Upper lobe of left lung (tissue), 6 donors: ENCODE measurements around the gene ARL3. TPM values are rescaled to one million over a fixed set of nuclear protein-coding genes. Genes with fewer than 3 reads are reported as not detected.

Source experiments
- ATAC-seq, 2 donors: fragments of 200-7000 bp; cut with Tn5 transposase; one replicate each; pipeline ENCODE4 v1.9.1; 2022; ENCODE audit warnings: mild to moderate bottlenecking in 2 of 2, moderate library complexity in 2 of 2; ENCODE audit not compliant: low FRiP score in 2 of 2
- DNase-seq, 2 donors: peaks; one replicate each; pipeline ENCODE4 v3.0.0-alpha.2; 2019 to 2020
- H3K27ac ChIP-seq, 4 donors: fragments of 200-600 bp; sonication (generic); one replicate each; pipeline ENCODE4 v1.5.1; 2016 to 2019
- H3K27me3 ChIP-seq, 4 donors: fragments of 200-600 bp; sonication (generic); one replicate each; pipeline ENCODE4 v1.5.1; 2017 to 2019
- H3K36me3 ChIP-seq, 4 donors: fragments of 200-600 bp; sonication (generic); one replicate each; pipeline ENCODE4 v1.5.1; 2016 to 2019
- H3K4me1 ChIP-seq, 4 donors: fragments of 200-600 bp; sonication (generic); one replicate each; pipeline ENCODE4 v1.5.1; 2018 to 2019
- H3K4me3 ChIP-seq, 4 donors: fragments of 200-600 bp; sonication (generic); one replicate each; pipeline ENCODE4 v1.5.1; 2017 to 2019; ENCODE audit warnings: mild to moderate bottlenecking in 2 of 4, moderate library complexity in 1 of 4
- H3K9me3 ChIP-seq, 4 donors: fragments of 200-600 bp; sonication (generic); one replicate each; pipeline ENCODE4 v1.5.1; 2018 to 2019
- CTCF ChIP-seq, 6 experiments: fragments of 450-650 bp in 4 of 6; fragments of 200-600 bp in 2 of 6; sonication (generic) in 2 of 6; IDR thresholded peaks; one replicate each; pipeline ENCODE4 v1.5.1; 2016 to 2019; ENCODE audit warnings: antibody characterized with exemption in 6 of 6
- EP300 ChIP-seq, 4 donors: sonication (generic); formaldehyde crosslinking; IDR thresholded peaks; one replicate each; pipeline ENCODE4 v1.5.1; 2017; ENCODE audit warnings: antibody characterized with exemption in 4 of 4, control low read depth in 2 of 4
- POLR2A ChIP-seq, 4 donors: fragments of 450-650 bp; IDR thresholded peaks; one replicate each; pipeline ENCODE4 v1.5.1; 2016 to 2017; ENCODE audit warnings: antibody characterized with exemption in 4 of 4, mild to moderate bottlenecking in 2 of 4
- POLR2AphosphoS5 ChIP-seq, 2 donors: sonication (generic); formaldehyde crosslinking; IDR thresholded peaks; one replicate each; pipeline ENCODE4 v1.5.1; 2017; ENCODE audit warnings: antibody characterized with exemption in 2 of 2
- WGBS, 2 donors: methylation state at CpG; one replicate each; pipeline ENCODE4 v1.1.5; 2017 to 2018; 5-methylcytosine and 5-hydroxymethylcytosine counted together
- total RNA-seq, 6 donors: library from RNA; depleted of rRNA in 4 of 6; stranded (reverse); fragments of >200 nt in 4 of 6; gene quantifications; one replicate each; pipeline versions ENCODE4 v1.1.0 to v1.2.1, GENCODE V29; 2016 to 2021
- donor health status: DM: no; HTN: no; CAD: no; lungs with moderate emphysema.
- donor health status: DM: no; HTN: yes; CAD: no; lungs with severe emphysema.

The ARL3 gene
- total RNA-seq, 6 donors from 2014 or later: 4.6 to 7.9 (median 6.4) TPM

GRCh38 chr10:102678068-102678400, 36.2 kb downstream of the ARL3 start:
- Histone ChIP-seq H3K9me3 (no peaks in the 10 kb centered on the region), H3K27me3 (no peaks in the 10 kb centered on the region), H3K4me1 (peaks cover 46 to 66% (median 63%) of the 10 kb centered on the region in 4 donors), H3K27ac (peak overlapping the region in 3 of 4 donors; percentile 62 to 88 (median 84)), H3K36me3 (peaks cover 0 to 7% (median 0%) of the 10 kb centered on the region in 4 donors), H3K4me3 (no peak overlapping the region)
- ATAC-seq: no peak
- TF ChIP-seq CTCF (IDR thresholded peaks at IDR 0.05): no peak
- TF ChIP-seq POLR2AphosphoS5 (IDR thresholded peaks at IDR 0.05): no peak
- TF ChIP-seq POLR2A (IDR thresholded peaks at IDR 0.05): no peak
- DNase-seq: no peak
- 88 to 91% methylated on average over 9 of the region's 9 CpGs for WGBS, 2 donors

GRCh38 chr10:102677331-102678067, 36.7 kb downstream of the ARL3 start:
- ATAC-seq (no peak), DNase-seq (no peak)
- H3K27me3 ChIP-seq: no peaks in the 10 kb centered on the region
- peak overlapping the region in 3 of 4 donors; percentile 84 to 88 (median 85) for H3K27ac ChIP-seq
- TF ChIP-seq CTCF (IDR thresholded peaks at IDR 0.05) (no peak), EP300 (IDR thresholded peaks at IDR 0.05) (no peak), POLR2A (IDR thresholded peaks at IDR 0.05) (no peak), POLR2AphosphoS5 (IDR thresholded peaks at IDR 0.05) (no peak)
- H3K9me3 ChIP-seq: no peaks in the 10 kb centered on the region
- peaks cover 51 to 69% (median 68%) of the 10 kb centered on the region in 4 donors for H3K4me1 ChIP-seq
- H3K4me3 ChIP-seq: no peak overlapping the region
- peaks cover 0 to 7% (median 0%) of the 10 kb centered on the region in 4 donors for H3K36me3 ChIP-seq
- WGBS, 2 donors: 62 to 73% methylated on average over 8 to 9 of the region's 9 CpGs

GRCh38 chr10:102676534-102677315, 37.5 kb downstream of the ARL3 start:
- peaks cover 0 to 4% (median 0%) of the 10 kb centered on the region in 4 donors for H3K36me3 ChIP-seq

More at GRCh38 chr10:102676534-102677315, 37.5 kb downstream of the ARL3 start:
- DNase-seq (no peak), ATAC-seq (no peak)
- peaks cover 53 to 75% (median 71%) of the 10 kb centered on the region in 4 donors for H3K4me1 ChIP-seq
- H3K27ac ChIP-seq: peak overlapping the region; percentile 84 to 88 (median 84)
- 67% methylated on average over 9 of the region's 9 CpGs for WGBS, 2 donors
- no peak overlapping the region for H3K4me3 ChIP-seq
- TF ChIP-seq CTCF (IDR thresholded peaks at IDR 0.05): no peak
- no peak for TF ChIP-seq POLR2AphosphoS5 (IDR thresholded peaks at IDR 0.05)
- no peak for TF ChIP-seq EP300 (IDR thresholded peaks at IDR 0.05)
- TF ChIP-seq POLR2A (IDR thresholded peaks at IDR 0.05): no peak
- no peaks in the 10 kb centered on the region for H3K27me3 ChIP-seq
- no peaks in the 10 kb centered on the region for H3K9me3 ChIP-seq
